Natural killer cell (primary cell): Measurements from ENCODE around the gene NUDT5. TPM values are rescaled to one million over a fixed set of nuclear protein-coding genes. Genes with fewer than 3 reads are reported as not detected.

Experiments used
- ATAC-seq, 3 donors: fragments of 150-1000 bp in 2 of 3; fragments of 200-7000 bp in 1 of 3; cut with Tn5 transposase; 1 replicate in 1 of 3; 2 replicates in 2 of 3; pipeline ENCODE4 v1.10.0; 2021; ENCODE audit warnings: mild to moderate bottlenecking in 2 of 3, moderate library complexity in 2 of 3
- DNase-seq, 2 donors: peaks; one replicate each; pipeline versions ENCODE4 v3.0.0 to v3.0.0-alpha.2; 2013 to 2021; ENCODE audit warnings: mixed read lengths in 1 of 2
- H3K27ac ChIP-seq: one replicate; pipeline ENCODE4 v1.5.1; 2013; ENCODE audit warnings: mild to moderate bottlenecking, low read length
- H3K27me3 ChIP-seq: one replicate; pipeline ENCODE4 v1.6.1; 2013; ENCODE audit warnings: low read length; ENCODE audit not compliant: control insufficient read depth, insufficient read depth
- H3K36me3 ChIP-seq: one replicate; pipeline ENCODE4 v1.6.1; 2013; ENCODE audit warnings: low read length; ENCODE audit not compliant: control insufficient read depth, insufficient read depth
- H3K4me1 ChIP-seq: one replicate; pipeline ENCODE4 v1.6.1; 2013; ENCODE audit warnings: low read length; ENCODE audit not compliant: control insufficient read depth, insufficient read depth
- H3K4me3 ChIP-seq: one replicate; pipeline ENCODE4 v1.5.1; 2013; ENCODE audit warnings: low read length
- H3K9me3 ChIP-seq: one replicate; pipeline ENCODE4 v1.6.1; 2013; ENCODE audit warnings: low read length; ENCODE audit not compliant: control insufficient read depth, insufficient read depth
- H3K27ac Mint-ChIP-seq, 2 donors: one replicate each; pipeline ENCODE4 v1.8.0; 2022; ENCODE audit warnings: mild to moderate bottlenecking in 2 of 2, mixed read lengths in 2 of 2, moderate library complexity in 1 of 2
- H3K27me3 Mint-ChIP-seq, 2 donors: one replicate each; pipeline ENCODE4 v1.8.0; 2022; ENCODE audit warnings: low read depth in 2 of 2, mixed read lengths in 2 of 2
- H3K36me3 Mint-ChIP-seq: one replicate; pipeline ENCODE4 v1.8.0; 2022; ENCODE audit warnings: mixed read lengths
- H3K4me1 Mint-ChIP-seq, 2 donors: one replicate each; pipeline ENCODE4 v1.8.0; 2022; ENCODE audit warnings: mixed read lengths in 2 of 2
- H3K4me3 Mint-ChIP-seq: one replicate; pipeline ENCODE4 v1.8.0; 2022; ENCODE audit warnings: mild to moderate bottlenecking, moderate library complexity, mixed read lengths
- H3K9me3 Mint-ChIP-seq, 2 donors: one replicate each; pipeline ENCODE4 v1.8.0; 2022; ENCODE audit warnings: mixed read lengths in 2 of 2
- CTCF ChIP-seq: fragments of 200-600 bp; IDR thresholded peaks from one replicate; pipeline ENCODE4 v1.8.0; 2022; ENCODE audit warnings: antibody characterized with exemption
- WGBS: methylation state at CpG from one replicate; pipeline ENCODE4 v1.1.7; 2013; ENCODE audit warnings: missing lambda C conversion rate; ENCODE audit not compliant: insufficient coverage; 5-methylcytosine and 5-hydroxymethylcytosine counted together
- intact Hi-C: fragments of 100-400 bp; cut with micrococcal nuclease; formaldehyde crosslinking; loops from one replicate; pipeline ENCODE4 v1.14.2; 2022
- total RNA-seq, 4 donors: library from RNA; stranded (reverse); fragments of 120-200 nt in 1 of 4; gene quantifications; one replicate each; pipeline versions ENCODE4 v1.2.3 to v1.2.4, GENCODE V29; 2013 to 2022

NUDT5 gene
- total RNA-seq, 3 donors from 2014 or later (not counting 1 experiment from before 2014, with no cell fraction given) = 25.7 to 39.1 (median 29.4) TPM

- intact Hi-C loops = no loop called here
- Histone ChIP-seq H3K27ac (no peak overlapping the region), H3K9me3 (no peaks in the 10 kb centered on the region), H3K36me3 (peaks cover 30% of the 10 kb centered on the region), H3K4me1 (no peaks in the 10 kb centered on the region), H3K27me3 (no peaks in the 10 kb centered on the region), H3K4me3 (no peak overlapping the region)
- no peak overlapping the region for H3K4me3 Mint-ChIP-seq
- H3K9me3 Mint-ChIP-seq = no peaks in the 10 kb centered on the region
- peaks cover 10% of the 10 kb centered on the region for H3K36me3 Mint-ChIP-seq
- no peaks in the 10 kb centered on the region for H3K27me3 Mint-ChIP-seq
- TF ChIP-seq CTCF = no peak
- peaks cover 5% of the 10 kb centered on the region in 2 donors for H3K4me1 Mint-ChIP-seq
- DNase-seq (no peak), ATAC-seq (no peak)
- no peak overlapping the region for H3K27ac Mint-ChIP-seq
- WGBS = 86% methylated on average over 1 of the region's 1 CpG
These were observed 55.7 kb downstream of the NUDT5 start for GRCh38 chr10:12140038-12140437.

- DNase-seq = no peak
- Mint-ChIP-seq H3K27ac (no peak overlapping the region), H3K4me1 (peaks cover 0 to under 1% of the 10 kb centered on the region in 2 donors), H3K9me3 (no peaks in the 10 kb centered on the region), H3K27me3 (no peaks in the 10 kb centered on the region), H3K36me3 (no peaks in the 10 kb centered on the region), H3K4me3 (no peak overlapping the region)
- Histone ChIP-seq H3K27ac (no peak overlapping the region), H3K36me3 (peaks cover 12% of the 10 kb centered on the region), H3K4me3 (no peak overlapping the region), H3K9me3 (no peaks in the 10 kb centered on the region), H3K27me3 (no peaks in the 10 kb centered on the region), H3K4me1 (peaks cover 3% of the 10 kb centered on the region)
- intact Hi-C loops = no loop called here
- ATAC-seq = no peak
- 100% methylated on average over 1 of the region's 3 CpGs for WGBS
- TF ChIP-seq CTCF = no peak
These were observed 60.1 kb downstream of the NUDT5 start for GRCh38 chr10:12135631-12136030.

- Histone ChIP-seq H3K9me3 (no peaks in the 10 kb centered on the region), H3K27me3 (no peaks in the 10 kb centered on the region), H3K4me3 (peak overlapping the region; percentile 66), H3K4me1 (peaks cover 17% of the 10 kb centered on the region), H3K27ac (peak overlapping the region; percentile 53), H3K36me3 (peaks cover under 1% of the 10 kb centered on the region)
- TF ChIP-seq CTCF = peak; percentile 37
- Mint-ChIP-seq H3K27ac (peak overlapping the region; percentile 69 to 74), H3K27me3 (no peaks in the 10 kb centered on the region), H3K9me3 (no peaks in the 10 kb centered on the region), H3K36me3 (no peaks in the 10 kb centered on the region), H3K4me3 (peak overlapping the region; percentile 92), H3K4me1 (peaks cover 13 to 14% of the 10 kb centered on the region in 2 donors)
- intact Hi-C loops = loop anchor here (5.0 kb wide), 2 partner anchors 67 to 527 kb away; partner anchors contain the start of genes CDC123 and NUDT5
- DNase-seq (peak in 1 of 2 donors; percentile 70), ATAC-seq (peak; percentile 12 to 22 (median 19))
- 26% methylated on average over 10 of the region's 11 CpGs for WGBS
These were observed 65.3 kb downstream of the NUDT5 start for GRCh38 chr10:12130237-12130872.
